Sigmoid colon (tissue), 4 donors: ENCODE data around the gene SEC24C.
"Not testable (repeated sequence)": the region's sequence is repeated elsewhere in the genome, so short reads cannot be mapped to it uniquely, and the experiment has no call there.

Experiments used
- EP300 ChIP-seq, 4 donors: sonication (generic); formaldehyde crosslinking; IDR thresholded peaks; one replicate each; pipeline ENCODE4 v1.6.1; 2017; ENCODE audit warnings: antibody characterized with exemption in 4 of 4
- POLR2AphosphoS5 ChIP-seq, 4 donors: sonication (generic); formaldehyde crosslinking; IDR thresholded peaks; one replicate each; pipeline ENCODE4 v1.6.1; 2017; ENCODE audit warnings: antibody characterized with exemption in 4 of 4
- TF ChIP-seq, protein P1 (sequence below), 4 experiments: fragments of 450-650 bp in 3 of 4; fragments of 200-600 bp in 1 of 4; IDR thresholded peaks; one replicate each; pipeline ENCODE4 v1.5.1; 2016 to 2019; ENCODE audit warnings: antibody characterized with exemption in 4 of 4, mild to moderate bottlenecking in 3 of 4, moderate library complexity in 2 of 4

DNA sequence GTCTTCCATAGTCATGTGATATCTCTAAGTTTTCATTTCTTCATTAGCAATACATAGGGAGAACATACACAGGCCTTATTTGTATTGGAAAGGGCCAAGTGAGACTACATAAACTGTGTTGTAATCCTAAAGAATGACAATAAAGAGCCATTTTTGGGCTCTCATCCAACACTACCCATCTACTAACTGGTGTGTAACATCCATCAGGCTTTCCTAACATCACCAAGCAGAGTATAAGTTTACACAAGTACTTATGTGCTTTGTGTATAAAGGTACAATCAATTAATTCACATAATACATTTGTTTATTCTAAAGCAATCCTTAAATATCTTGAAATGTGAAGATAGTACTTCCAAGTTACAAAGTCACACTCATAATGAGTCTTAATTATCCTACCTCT, 48.9 kb upstream of the SEC24C start:
- not testable (repeated sequence) for TF ChIP-seq EP300, POLR2AphosphoS5 (IDR thresholded peaks at IDR 0.05)
- TF ChIP-seq, protein P1, sequence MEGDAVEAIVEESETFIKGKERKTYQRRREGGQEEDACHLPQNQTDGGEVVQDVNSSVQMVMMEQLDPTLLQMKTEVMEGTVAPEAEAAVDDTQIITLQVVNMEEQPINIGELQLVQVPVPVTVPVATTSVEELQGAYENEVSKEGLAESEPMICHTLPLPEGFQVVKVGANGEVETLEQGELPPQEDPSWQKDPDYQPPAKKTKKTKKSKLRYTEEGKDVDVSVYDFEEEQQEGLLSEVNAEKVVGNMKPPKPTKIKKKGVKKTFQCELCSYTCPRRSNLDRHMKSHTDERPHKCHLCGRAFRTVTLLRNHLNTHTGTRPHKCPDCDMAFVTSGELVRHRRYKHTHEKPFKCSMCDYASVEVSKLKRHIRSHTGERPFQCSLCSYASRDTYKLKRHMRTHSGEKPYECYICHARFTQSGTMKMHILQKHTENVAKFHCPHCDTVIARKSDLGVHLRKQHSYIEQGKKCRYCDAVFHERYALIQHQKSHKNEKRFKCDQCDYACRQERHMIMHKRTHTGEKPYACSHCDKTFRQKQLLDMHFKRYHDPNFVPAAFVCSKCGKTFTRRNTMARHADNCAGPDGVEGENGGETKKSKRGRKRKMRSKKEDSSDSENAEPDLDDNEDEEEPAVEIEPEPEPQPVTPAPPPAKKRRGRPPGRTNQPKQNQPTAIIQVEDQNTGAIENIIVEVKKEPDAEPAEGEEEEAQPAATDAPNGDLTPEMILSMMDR (IDR thresholded peaks at IDR 0.05) = not testable (repeated sequence)
